ENCODE measurements around the gene POLR3B. TPM values are rescaled to one million over a fixed set of nuclear protein-coding genes. Genes with fewer than 3 reads are reported as not detected.
A peak's percentile ranks its signal among the peaks of the same experiment; 100 is the strongest.

The POLR3B gene
- total RNA-seq, 1 experiment from 2014 or later, result 10.7 TPM

DNA sequence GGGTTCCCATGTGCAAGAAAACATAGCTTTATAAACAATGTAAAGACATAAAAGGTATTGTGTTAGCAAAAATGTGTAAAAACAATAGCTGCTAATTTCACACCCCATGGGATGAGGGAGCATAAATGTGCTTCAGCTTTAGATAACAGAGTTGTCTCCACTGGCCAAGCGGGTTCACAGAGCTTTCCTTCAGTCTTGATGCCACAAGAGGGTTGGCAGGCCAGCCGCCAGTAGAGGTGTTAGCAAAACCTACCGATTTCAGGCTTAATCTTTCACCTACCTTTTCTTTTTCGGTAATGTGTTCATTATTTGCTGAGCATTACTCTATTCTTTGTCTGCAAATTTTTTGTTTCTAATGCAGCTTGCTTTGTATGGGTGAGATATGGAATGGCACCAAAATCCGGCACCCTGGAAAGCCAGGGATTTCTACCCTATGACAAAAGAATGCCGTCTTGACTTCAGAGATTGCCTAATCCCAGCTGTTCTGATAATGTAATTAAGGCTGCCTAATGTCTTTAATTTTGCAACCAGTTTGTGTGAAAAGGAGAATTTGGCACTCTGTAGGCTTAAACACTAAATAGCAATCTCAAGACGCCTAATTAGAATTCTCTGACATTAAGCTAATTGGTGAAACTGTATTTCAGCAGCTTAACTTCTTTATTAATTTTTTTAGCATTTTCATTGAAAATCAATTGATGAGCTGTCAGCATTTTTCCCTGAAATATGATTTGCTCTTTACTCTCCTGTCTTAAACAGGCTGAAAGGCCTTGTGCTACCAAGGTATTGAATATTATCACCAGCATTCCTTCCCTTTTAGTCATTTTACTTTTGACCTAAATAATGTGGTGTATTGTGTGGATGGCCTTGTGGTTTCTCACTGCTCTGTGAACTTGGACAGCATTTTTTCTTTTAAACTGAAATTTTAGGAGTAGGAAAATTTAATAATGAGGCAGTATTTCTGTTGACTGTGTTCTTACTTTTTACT, 60.7 kb downstream of the POLR3B start:
- ChIA-PET POLR2A (interaction anchor here (0.6 kb wide), 1 partner anchor 62 kb away, joined by 3 read pairs; no protein-coding TSS in a partner anchor), RAD21 (ENCODE audit: low non-redundant PET in 1 of 2, low total read pairs in 2 of 2, uncharacterized antibody in 2 of 2, unreplicated experiment in 2 of 2) (no interaction called here), CTCF (no interaction called here)
- Histone ChIP-seq H3K79me2 (ENCODE audit: insufficient read depth, low read length) (no peaks in the 10 kb centered on the region), H3K9me2 (ENCODE audit: insufficient read depth) (no peaks in the 10 kb centered on the region), H2AFZ (ENCODE audit: low read depth, low read length, poor library complexity, severe bottlenecking) (no peak overlapping the region), H3K27me3 (ENCODE audit: insufficient read depth, low read length) (no peaks in the 10 kb centered on the region), H3K4me2 (ENCODE audit: low read length) (peak overlapping the region; percentile 61), H3K36me3 (ENCODE audit: control insufficient read depth in 1 of 2, insufficient read depth in 2 of 2, low read length in 2 of 2) (peaks cover 0 to 6% of the 10 kb centered on the region in 2 experiments; a peak in 1 of 4 replicates), H4K20me1 (ENCODE audit: insufficient read depth) (no peaks in the 10 kb centered on the region), H3K4me3 (replicated peaks in 1 of 2; ENCODE audit: low read depth in 1 of 2, low read length in 2 of 2) (peak overlapping the region in 1 of 2 experiments; percentile 25; a peak in 1 of 4 replicates), H3K4me1 (ENCODE audit: control insufficient read depth in 1 of 2, insufficient read depth in 2 of 2, low read length in 2 of 2) (peaks cover 20 to 24% of the 10 kb centered on the region in 2 experiments), H3K27ac (ENCODE audit: low read depth, low read length) (peak overlapping the region; percentile 44; the same call in 1 of the 2 replicates), H3K9ac (ENCODE audit: low read length) (peak overlapping the region; percentile 22; the same call in 1 of the 2 replicates), H3K9me3 (ENCODE audit: control insufficient read depth in 1 of 2, insufficient read depth in 1 of 2, low read depth in 1 of 2, low read length in 2 of 2) (no peaks in the 10 kb centered on the region)
- BruUV-seq (replicated peaks), result no TSS peak
- intact Hi-C loops (cut with micrococcal nuclease), result no loop called here
- TF ChIP-seq EZH2 (IDR thresholded peaks at IDR 0.05) (no peak), FOSL1 (IDR thresholded peaks at IDR 0.05; ENCODE audit: low read depth) (peak; percentile 58; the same call in 1 of the 2 replicates), SP1 (IDR thresholded peaks at IDR 0.05; ENCODE audit: low read depth) (peak; percentile 55), ZFX (IDR thresholded peaks at IDR 0.05) (no peak), CBX3 (IDR thresholded peaks at IDR 0.05; ENCODE audit: low read depth) (no peak), SRF (IDR thresholded peaks at IDR 0.05; ENCODE audit: low read depth) (0 out of 2 replicates have a peak, but pooled peaks have one; percentile 15), JUND (IDR thresholded peaks at IDR 0.05) (peak; percentile 69)
- ATAC-seq (peak; percentile 88), DNase-seq (ENCODE audit: low read depth, low spot score) (peak; percentile 51)

GRCh38 chr12:106418970-106419369, 61.4 kb downstream of the POLR3B start:
- ATAC-seq, result no peak
- ChIA-PET RAD21 (ENCODE audit: low non-redundant PET in 1 of 2, low total read pairs in 2 of 2, uncharacterized antibody in 2 of 2, unreplicated experiment in 2 of 2) (no interaction called here), CTCF (no interaction called here), POLR2A (no interaction called here)
- H3K9me3 ChIP-seq (ENCODE audit: control insufficient read depth in 1 of 2, insufficient read depth in 1 of 2, low read depth in 1 of 2, low read length in 2 of 2), result no peaks in the 10 kb centered on the region
- 0 out of 4 replicates have a peak overlapping the region, but pooled peaks of 1 of the 2 experiments have one; percentile 25 for H3K4me3 ChIP-seq (replicated peaks in 1 of 2; ENCODE audit: low read depth in 1 of 2, low read length in 2 of 2)
- no peaks in the 10 kb centered on the region for H3K79me2 ChIP-seq (ENCODE audit: insufficient read depth, low read length)
- peak overlapping the region; percentile 61 for H3K4me2 ChIP-seq (ENCODE audit: low read length)
- DNase-seq (ENCODE audit: low read depth, low spot score), result no peak
- no TSS peak for BruUV-seq (replicated peaks)
- 0 out of 2 replicates have a peak overlapping the region, but pooled peaks have one; percentile 10 for H3K9ac ChIP-seq (ENCODE audit: low read length)
- H3K9me2 ChIP-seq (ENCODE audit: insufficient read depth), result no peaks in the 10 kb centered on the region
- H2AFZ ChIP-seq (ENCODE audit: low read depth, low read length, poor library complexity, severe bottlenecking), result no peak overlapping the region
- peak overlapping the region; percentile 44; the same call in 1 of the 2 replicates for H3K27ac ChIP-seq (ENCODE audit: low read depth, low read length)
- intact Hi-C loops (cut with micrococcal nuclease), result no loop called here
- peaks cover 0 to 6% of the 10 kb centered on the region in 2 experiments; a peak in 1 of 4 replicates for H3K36me3 ChIP-seq (ENCODE audit: control insufficient read depth in 1 of 2, insufficient read depth in 2 of 2, low read length in 2 of 2)
- H4K20me1 ChIP-seq (ENCODE audit: insufficient read depth), result no peaks in the 10 kb centered on the region
- H3K27me3 ChIP-seq (ENCODE audit: insufficient read depth, low read length), result no peaks in the 10 kb centered on the region
- H3K4me1 ChIP-seq (ENCODE audit: control insufficient read depth in 1 of 2, insufficient read depth in 2 of 2, low read length in 2 of 2), result peaks cover 20 to 24% of the 10 kb centered on the region in 2 experiments
- TF ChIP-seq POLR2AphosphoS5 (IDR thresholded peaks at IDR 0.05; ENCODE audit: low read depth, low read length), result no peak
- no peak for TF ChIP-seq SRF (IDR thresholded peaks at IDR 0.05; ENCODE audit: low read depth)
- no peak for TF ChIP-seq ELF1 (IDR thresholded peaks at IDR 0.05; ENCODE audit: borderline replicate concordance, low read depth)
- TF ChIP-seq, protein P1, sequence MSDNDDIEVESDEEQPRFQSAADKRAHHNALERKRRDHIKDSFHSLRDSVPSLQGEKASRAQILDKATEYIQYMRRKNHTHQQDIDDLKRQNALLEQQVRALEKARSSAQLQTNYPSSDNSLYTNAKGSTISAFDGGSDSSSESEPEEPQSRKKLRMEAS (IDR thresholded peaks at IDR 0.05), result no peak
- no peak for TF ChIP-seq ATF3 (IDR thresholded peaks at IDR 0.05)
- TF ChIP-seq YY1 (IDR thresholded peaks at IDR 0.05; ENCODE audit: extremely low read depth, insufficient replicate concordance, low read depth, low read length), result no peak
- TF ChIP-seq EGR1 (IDR thresholded peaks at IDR 0.05; ENCODE audit: low read depth), result no peak
- TF ChIP-seq EZH2 (IDR thresholded peaks at IDR 0.05), result no peak
- no peak for TF ChIP-seq SP1 (IDR thresholded peaks at IDR 0.05; ENCODE audit: low read depth)
- no peak for TF ChIP-seq EZH2phosphoT487 (IDR thresholded peaks at IDR 0.05; ENCODE audit: borderline replicate concordance)
- no peak for TF ChIP-seq RAD21 (IDR thresholded peaks at IDR 0.05; ENCODE audit: low read depth)
- no peak for TF ChIP-seq CBX3 (IDR thresholded peaks at IDR 0.05; ENCODE audit: low read depth)
- TF ChIP-seq ZFX (IDR thresholded peaks at IDR 0.05), result no peak
- TF ChIP-seq POLR2A (IDR thresholded peaks at IDR 0.05; ENCODE audit: borderline replicate concordance, extremely low read depth, insufficient read depth, insufficient read length), result no peak

Measured in HCT116 (cell line).